Neural progenitor cell (in vitro differentiated cells): ENCODE results near the gene EHBP1. TPM values are rescaled to one million over a fixed set of nuclear protein-coding genes. Genes with fewer than 3 reads are reported as not detected.

ENCODE experiments used
- DNase-seq: peaks from one replicate; pipeline ENCODE4 v3.0.0-alpha.2; 2016; ENCODE audit warnings: low spot score
- H2AFZ ChIP-seq: fragments of 200-600 bp; sonication (generic); replicated peaks from 2 replicates; pipeline ENCODE4 v1.6.1; 2016; ENCODE audit warnings: antibody characterized with exemption
- H3F3A ChIP-seq: fragments of 200-600 bp; sonication (generic); 2 replicates; pipeline ENCODE4 v1.6.1; 2016; ENCODE audit warnings: antibody characterized with exemption, low read depth
- H3K27ac ChIP-seq: fragments of 200-600 bp; sonication (generic); 2 replicates; pipeline ENCODE4 v1.5.1; 2016; ENCODE audit warnings: mild to moderate bottlenecking
- H3K27me3 ChIP-seq: fragments of 200-600 bp; sonication (generic); 2 replicates; pipeline ENCODE4 v1.6.1; 2016; ENCODE audit warnings: mild to moderate bottlenecking, moderate library complexity
- H3K36me3 ChIP-seq: fragments of 200-600 bp; sonication (generic); 2 replicates; pipeline ENCODE4 v1.5.1; 2016
- H3K4me1 ChIP-seq: fragments of 200-600 bp; sonication (generic); 2 replicates; pipeline ENCODE4 v1.6.1; 2016; ENCODE audit warnings: mixed run types
- H3K4me2 ChIP-seq: fragments of 200-600 bp; sonication (generic); 2 replicates; pipeline ENCODE4 v1.6.1; 2016
- H3K4me3 ChIP-seq: fragments of 200-600 bp; sonication (generic); 2 replicates; pipeline ENCODE4 v1.5.1; 2016
- H3K79me2 ChIP-seq: fragments of 200-600 bp; sonication (generic); 2 replicates; pipeline ENCODE4 v1.6.1; 2016; ENCODE audit warnings: low read depth
- H3K9ac ChIP-seq: fragments of 200-600 bp; sonication (generic); 2 replicates; pipeline ENCODE4 v1.6.1; 2016
- H3K9me3 ChIP-seq: fragments of 200-600 bp; sonication (generic); 2 replicates; pipeline ENCODE4 v1.5.1; 2016; ENCODE audit warnings: low read depth
- H4K20me1 ChIP-seq: fragments of 200-600 bp; sonication (generic); 2 replicates; pipeline ENCODE4 v1.6.1; 2016; ENCODE audit warnings: low read depth
- H3K27ac Mint-ChIP-seq: 3 replicates; pipeline ENCODE4 v1.8.0; 2021; ENCODE audit warnings: mixed read lengths
- H3K27me3 Mint-ChIP-seq: 2 replicates; pipeline ENCODE4 v1.8.0; 2022; ENCODE audit warnings: low read depth, mild to moderate bottlenecking, inconsistent platforms, moderate library complexity, mixed read lengths; ENCODE audit not compliant: insufficient read depth
- H3K36me3 Mint-ChIP-seq: 3 replicates; pipeline ENCODE4 v1.8.0; 2021; ENCODE audit warnings: mixed read lengths
- H3K4me1 Mint-ChIP-seq: 3 replicates; pipeline ENCODE4 v1.8.0; 2021; ENCODE audit warnings: mixed read lengths
- H3K4me3 Mint-ChIP-seq: 3 replicates; pipeline ENCODE4 v1.8.0; 2021; ENCODE audit warnings: mild to moderate bottlenecking, moderate library complexity, mixed read lengths
- H3K9me3 Mint-ChIP-seq: 3 replicates; pipeline ENCODE4 v1.8.0; 2020; ENCODE audit warnings: mixed read lengths
- CTCF ChIP-seq: fragments of 200-600 bp; sonication (generic); IDR thresholded peaks from 2 replicates; pipeline ENCODE4 v1.5.1; 2017; ENCODE audit warnings: antibody characterized with exemption, mild to moderate bottlenecking
- EZH2 ChIP-seq: fragments of 200-600 bp; sonication (generic); IDR thresholded peaks from 2 replicates; pipeline ENCODE4 v1.6.1; 2017; ENCODE audit warnings: antibody characterized with exemption, mild to moderate bottlenecking, moderate library complexity
- EZH2phosphoT487 ChIP-seq: fragments of 200-600 bp; sonication (generic); IDR thresholded peaks from 2 replicates; pipeline ENCODE4 v1.6.1; 2017; ENCODE audit warnings: antibody characterized with exemption
- total RNA-seq: library from RNA; depleted of rRNA; stranded (reverse); fragments of >200 nt; gene quantifications from 2 replicates; pipeline ENCODE4 v1.2.3, GENCODE V29; 2015; ENCODE audit warnings: low replicate concordance

Gene EHBP1
- total RNA-seq, 1 donor from 2014 or later = 65.8 TPM

GRCh38 chr2:62672601-62673000 lies 32.9 kb upstream of the EHBP1 start:
- Histone ChIP-seq H3K36me3 (no peaks in the 10 kb centered on the region), H3K4me3 (no peak overlapping the region), H3K9ac (no peak overlapping the region), H3K27me3 (no peaks in the 10 kb centered on the region), H3K9me3 (no peaks in the 10 kb centered on the region), H4K20me1 (no peaks in the 10 kb centered on the region), H3K4me1 (peaks cover 11% of the 10 kb centered on the region), H3K4me2 (no peak overlapping the region), H3K27ac (no peak overlapping the region), H3F3A (no peaks in the 10 kb centered on the region), H3K79me2 (no peaks in the 10 kb centered on the region), H2AFZ (no peak overlapping the region)
- Mint-ChIP-seq H3K4me1 (peaks cover 5% of the 10 kb centered on the region), H3K9me3 (no peaks in the 10 kb centered on the region), H3K36me3 (no peaks in the 10 kb centered on the region), H3K27ac (peak overlapping the region; percentile 83), H3K4me3 (no peak overlapping the region), H3K27me3 (peaks cover 4% of the 10 kb centered on the region)
- peak; percentile 79 for DNase-seq
- no peak for TF ChIP-seq EZH2phosphoT487
- TF ChIP-seq CTCF = no peak
- TF ChIP-seq EZH2 = no peak

GRCh38 chr2:62675062-62675461 lies 30.5 kb upstream of the EHBP1 start:
- Mint-ChIP-seq H3K36me3 (no peaks in the 10 kb centered on the region), H3K27ac (no peak overlapping the region), H3K4me3 (no peak overlapping the region), H3K27me3 (peaks cover 4% of the 10 kb centered on the region), H3K9me3 (no peaks in the 10 kb centered on the region), H3K4me1 (peaks cover 5% of the 10 kb centered on the region)
- H3K27me3 ChIP-seq = no peaks in the 10 kb centered on the region
- no peak overlapping the region for H3K4me2 ChIP-seq
- TF ChIP-seq EZH2 = no peak
- TF ChIP-seq CTCF = no peak
- TF ChIP-seq EZH2phosphoT487 = no peak
- no peak overlapping the region for H3K27ac ChIP-seq
- peaks cover 14% of the 10 kb centered on the region for H3K4me1 ChIP-seq
- DNase-seq = no peak
- no peaks in the 10 kb centered on the region for H3K79me2 ChIP-seq
- H3K4me3 ChIP-seq = no peak overlapping the region
- H3K9ac ChIP-seq = no peak overlapping the region
- H3K9me3 ChIP-seq = no peaks in the 10 kb centered on the region
- no peaks in the 10 kb centered on the region for H3F3A ChIP-seq
- H3K36me3 ChIP-seq = no peaks in the 10 kb centered on the region
- no peaks in the 10 kb centered on the region for H4K20me1 ChIP-seq
- H2AFZ ChIP-seq = no peak overlapping the region

DNA sequence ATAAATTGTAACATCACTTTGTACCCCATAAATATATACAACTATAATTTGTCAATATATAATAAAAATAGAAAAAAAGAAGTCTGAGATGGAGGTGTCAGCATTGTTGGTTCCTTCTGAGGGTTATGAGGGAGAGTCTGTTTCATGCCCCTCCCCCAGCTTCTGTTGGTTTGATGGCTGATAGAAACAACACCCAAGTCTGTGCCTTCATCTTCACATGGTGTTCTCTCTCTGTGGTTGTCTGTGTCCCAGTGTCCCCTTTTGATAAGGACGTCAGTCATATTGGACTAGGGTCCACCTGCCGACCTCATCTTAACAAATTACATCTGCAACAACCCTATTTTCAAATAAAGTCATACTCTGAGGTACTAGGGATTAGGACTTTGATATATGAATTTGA lies 20.3 kb upstream of the EHBP1 start:
- H3F3A ChIP-seq = no peaks in the 10 kb centered on the region
- H3K27ac ChIP-seq = no peak overlapping the region
- no peaks in the 10 kb centered on the region for H3K27me3 Mint-ChIP-seq
- H3K36me3 ChIP-seq = no peaks in the 10 kb centered on the region
- H3K4me3 Mint-ChIP-seq = no peak overlapping the region
- H3K79me2 ChIP-seq = no peaks in the 10 kb centered on the region
- no peak overlapping the region for H3K27ac Mint-ChIP-seq
- no peak overlapping the region for H3K4me3 ChIP-seq
- H3K27me3 ChIP-seq = no peaks in the 10 kb centered on the region
- peaks cover 4% of the 10 kb centered on the region for H3K4me1 Mint-ChIP-seq
- H3K9me3 ChIP-seq = no peaks in the 10 kb centered on the region
- H4K20me1 ChIP-seq = no peaks in the 10 kb centered on the region
- H3K9me3 Mint-ChIP-seq = no peaks in the 10 kb centered on the region
- no peak overlapping the region for H3K4me2 ChIP-seq
- H3K36me3 Mint-ChIP-seq = no peaks in the 10 kb centered on the region
- no peaks in the 10 kb centered on the region for H3K4me1 ChIP-seq
- no peak overlapping the region for H2AFZ ChIP-seq
- TF ChIP-seq EZH2phosphoT487 (no peak), EZH2 (no peak), CTCF (no peak)
- H3K9ac ChIP-seq = no peak overlapping the region
- no peak for DNase-seq
